ENCODE data around the gene TRIP6.

GRCh38 chr7:100867776-100868485 is 744 bp downstream of the TRIP6 start:
- TF ChIP-seq EZH2 (IDR thresholded peaks at IDR 0.05), result no peak
- no peak for TF ChIP-seq CTCF (IDR thresholded peaks at IDR 0.05)

All from neural progenitor cell (in vitro differentiated cells).